MV-4-11 (cell line): ENCODE data around the gene PPP1R15B.

Source experiments
- DNase-seq: peaks from one replicate; lab custom pipeline; 2025; lab: John Stamatoyannopoulos, UW

The PPP1R15B gene

DNA sequence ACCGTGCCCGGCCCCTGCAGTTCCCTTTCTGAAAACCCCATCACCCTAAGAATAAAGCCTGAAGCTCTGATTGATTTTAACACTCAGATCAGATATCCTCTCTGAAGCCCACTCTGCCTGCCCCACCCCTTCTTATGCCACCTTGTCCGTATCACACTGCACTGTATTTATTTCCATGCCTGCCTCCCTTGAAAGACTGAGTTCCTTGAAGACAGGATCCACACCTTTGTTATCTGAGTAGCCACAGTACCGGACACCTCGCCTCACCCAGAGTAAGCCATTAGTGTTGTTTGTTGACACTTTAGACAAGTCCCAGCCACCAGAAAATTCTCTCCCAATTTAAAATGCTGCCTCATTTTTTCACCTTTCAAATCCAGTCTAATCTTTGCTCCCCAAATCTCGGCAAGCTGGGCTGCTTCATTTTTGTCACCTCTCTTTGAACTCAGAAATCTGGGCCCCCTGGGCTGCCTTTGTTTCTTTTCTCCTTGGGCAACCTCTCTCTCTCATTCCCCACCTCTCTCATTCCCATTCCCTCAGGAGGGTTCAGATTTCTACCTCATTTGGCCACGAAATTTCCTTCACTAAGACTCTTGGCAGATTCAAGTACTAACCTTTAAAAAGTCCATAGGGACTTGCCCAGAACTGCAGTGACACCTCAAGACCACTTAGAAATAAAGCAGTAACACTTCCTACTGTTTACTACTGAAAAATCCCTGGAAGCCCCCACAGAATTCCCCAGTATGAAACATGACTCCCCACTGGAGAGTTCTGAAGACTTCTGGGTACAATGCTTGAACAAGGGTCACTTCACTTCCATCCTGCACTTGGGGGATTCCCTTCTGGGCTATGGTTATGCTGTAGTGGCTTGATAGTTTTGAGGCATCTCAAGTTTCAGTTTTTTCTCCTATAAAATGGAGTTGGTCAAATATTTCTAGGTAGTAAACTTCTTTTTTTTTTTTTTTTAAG lies 8.7 kb upstream of the PPP1R15B start:
- no peak for DNase-seq

- DNase-seq = no peak
Observed at GRCh38 chr1:204419064-204419403, 7.4 kb upstream of the PPP1R15B start.

GRCh38 chr1:204418174-204419063 lies 6.8 kb upstream of the PPP1R15B start:
- no peak for DNase-seq

GRCh38 chr1:204417074-204417997 lies 5.7 kb upstream of the PPP1R15B start:
- peak; percentile 83 for DNase-seq

- no peak for DNase-seq
Observed at GRCh38 chr1:204416589-204417073, 5.0 kb upstream of the PPP1R15B start.

GRCh38 chr1:204415351-204415750 lies 3.7 kb upstream of the PPP1R15B start:
- DNase-seq = no peak

DNA sequence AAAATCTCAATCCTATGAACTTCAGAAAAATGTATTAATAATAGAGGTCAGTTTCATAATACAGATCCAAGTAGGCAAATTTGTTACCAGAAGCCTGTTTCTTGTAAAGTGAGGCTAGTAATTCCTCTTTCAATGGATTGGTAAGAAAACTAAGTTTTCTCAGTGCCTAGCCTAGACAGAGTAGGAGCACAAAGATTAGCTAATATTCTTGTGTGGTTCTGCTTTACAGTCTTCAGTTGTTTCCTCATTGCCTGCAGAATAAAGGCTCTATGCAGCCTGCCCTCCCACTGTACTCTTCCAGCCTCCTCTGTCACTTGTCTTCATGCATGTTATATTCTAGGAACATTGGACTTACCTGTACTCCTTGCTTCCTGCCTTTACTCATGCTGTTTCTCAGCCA lies 2.4 kb upstream of the PPP1R15B start:
- peak; percentile 64 for DNase-seq

- no peak for DNase-seq
Observed at GRCh38 chr1:204413170-204413535, 1.5 kb upstream of the PPP1R15B start.

GRCh38 chr1:204410688-204411450 lies 748 bp downstream of the PPP1R15B start:
- peak; percentile 33 for DNase-seq

- no peak for DNase-seq
Observed at GRCh38 chr1:204409836-204410687, 1.6 kb downstream of the PPP1R15B start.

DNA sequence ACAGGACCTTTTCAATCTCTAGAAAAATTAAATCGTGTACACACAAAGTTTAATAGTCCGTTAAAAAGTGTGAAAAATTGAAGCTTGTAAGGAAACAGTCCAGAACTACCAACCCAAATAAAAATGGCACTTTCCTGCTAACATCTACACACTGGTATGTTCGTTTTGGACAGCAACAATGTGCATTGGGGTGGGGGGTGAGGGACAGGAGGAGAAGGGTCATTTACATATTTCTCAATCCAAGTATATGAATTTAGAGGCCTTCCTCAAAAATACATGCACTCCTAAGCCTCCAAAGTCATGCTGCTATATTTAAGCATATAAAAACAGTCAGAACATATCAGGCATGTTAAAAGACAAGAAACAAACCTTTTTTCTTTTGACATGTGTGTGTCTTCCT lies 2.5 kb downstream of the PPP1R15B start:
- no peak for DNase-seq

DNA sequence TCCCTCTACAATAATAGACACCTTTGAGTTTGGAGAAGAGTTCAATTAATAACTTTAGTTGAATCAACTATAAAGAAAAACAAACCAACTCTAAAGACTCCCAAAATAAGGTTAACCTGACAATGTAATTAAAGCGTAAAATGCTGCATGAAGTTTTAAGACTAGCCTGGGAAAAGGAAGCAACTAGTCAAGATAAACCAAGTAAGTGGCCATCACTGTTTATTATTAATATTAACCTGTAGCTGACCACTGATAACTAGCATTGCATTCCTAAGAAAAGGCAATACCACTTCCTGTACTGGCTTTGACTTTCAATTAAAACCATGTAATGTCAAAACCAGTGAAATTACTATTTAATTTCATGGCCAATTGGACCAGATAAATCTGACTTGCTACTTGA lies 3.0 kb downstream of the PPP1R15B start:
- no peak for DNase-seq

GRCh38 chr1:204408074-204408507 lies 3.5 kb downstream of the PPP1R15B start:
- DNase-seq = no peak

GRCh38 chr1:204407295-204407971 lies 4.2 kb downstream of the PPP1R15B start:
- DNase-seq = no peak

GRCh38 chr1:204406621-204407020 lies 5.0 kb downstream of the PPP1R15B start:
- no peak for DNase-seq

- no peak for DNase-seq
Observed at GRCh38 chr1:204405988-204406387, 5.6 kb downstream of the PPP1R15B start.

DNA sequence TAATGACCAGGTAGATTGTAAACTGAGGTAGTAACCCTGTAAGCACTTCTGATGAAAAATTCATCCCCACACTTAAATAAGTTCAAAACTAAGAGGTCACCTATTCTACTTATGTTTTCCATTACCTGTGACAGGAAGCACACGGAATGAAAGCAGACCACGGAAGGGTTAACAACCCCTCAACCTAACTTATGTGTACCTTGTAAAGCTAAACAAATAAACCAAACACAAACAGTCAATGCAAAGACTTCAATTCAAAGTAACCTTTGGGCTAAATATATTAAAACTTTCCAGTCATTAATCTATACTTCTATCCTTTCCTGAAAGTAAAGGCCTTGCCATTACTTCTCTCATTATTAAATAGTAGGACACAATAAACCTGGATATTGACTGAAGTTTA lies 7.0 kb downstream of the PPP1R15B start:
- no peak for DNase-seq

DNA sequence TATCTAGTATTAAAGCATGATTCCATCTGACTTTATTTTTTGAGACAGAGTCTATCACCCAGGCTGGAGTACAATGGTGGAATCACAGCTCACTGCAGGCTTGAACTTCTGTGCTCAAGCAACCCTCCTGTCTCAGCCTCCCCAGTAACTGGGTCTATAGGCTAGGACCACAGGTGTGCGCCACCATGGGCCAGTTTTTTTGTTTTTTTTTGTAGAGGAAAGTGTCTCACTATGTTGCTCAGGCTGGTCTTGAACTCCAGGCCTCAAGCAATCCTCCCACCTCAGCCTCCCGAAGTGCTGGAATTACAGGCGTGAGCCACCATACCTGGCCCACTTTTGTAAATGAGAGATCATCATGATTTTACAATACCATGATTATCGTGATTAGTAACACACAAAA lies 9.2 kb downstream of the PPP1R15B start:
- DNase-seq = no peak

- no peak for DNase-seq
Observed at GRCh38 chr1:204401730-204402129, 9.9 kb downstream of the PPP1R15B start.
